Measurements from ENCODE around the gene KISS1R.
A peak's percentile ranks its signal among the peaks of the same experiment; 100 is the strongest.
"Not testable (repeated sequence)": the region's sequence is repeated elsewhere in the genome, so short reads cannot be mapped to it uniquely, and the experiment has no call there.

The KISS1R gene

GRCh38 chr19:881385-882071, 35.6 kb upstream of the KISS1R start:
- no peak for DNase-seq (ENCODE audit: low spot score)

GRCh38 chr19:882871-883497, 34.1 kb upstream of the KISS1R start:
- no peak for DNase-seq (ENCODE audit: low spot score)

- DNase-seq (ENCODE audit: low spot score), result no peak
Measured at GRCh38 chr19:883661-884211, 33.4 kb upstream of the KISS1R start.

GRCh38 chr19:884420-885211, 32.5 kb upstream of the KISS1R start:
- DNase-seq (ENCODE audit: low spot score), result no peak

- DNase-seq (ENCODE audit: low spot score), result no peak
Measured at GRCh38 chr19:885536-886224, 31.5 kb upstream of the KISS1R start.

- DNase-seq (ENCODE audit: low spot score), result peak; percentile 63
Measured at GRCh38 chr19:887072-887471, 30.1 kb upstream of the KISS1R start.

GRCh38 chr19:887599-887998, 29.5 kb upstream of the KISS1R start:
- no peak for DNase-seq (ENCODE audit: low spot score)

- no peak for DNase-seq (ENCODE audit: low spot score)
Measured at GRCh38 chr19:888581-889385, 28.4 kb upstream of the KISS1R start.

- no peak for DNase-seq (ENCODE audit: low spot score)
Measured at GRCh38 chr19:889662-890295, 27.4 kb upstream of the KISS1R start.

GRCh38 chr19:890831-891230, 26.3 kb upstream of the KISS1R start:
- no peak for DNase-seq (ENCODE audit: low spot score)

- DNase-seq (ENCODE audit: low spot score), result not testable (repeated sequence)
Measured at GRCh38 chr19:891421-892200, 25.5 kb upstream of the KISS1R start.

- no peak for DNase-seq (ENCODE audit: low spot score)
Measured at GRCh38 chr19:892243-892893, 24.8 kb upstream of the KISS1R start.

GRCh38 chr19:892894-893689, 24.0 kb upstream of the KISS1R start, which contains the start of the genes MED16 and RNU6-9:
MED16 (minus strand) TSS chr19:893187; CDS start chr19:891131, 2,056 bp downstream.
RNU6-9 (plus strand) TSS chr19:893484.
- DNase-seq (ENCODE audit: low spot score), result peak; percentile 98

- no peak for DNase-seq (ENCODE audit: low spot score)
Measured at GRCh38 chr19:896434-896833, 20.7 kb upstream of the KISS1R start.

- no peak for DNase-seq (ENCODE audit: low spot score)
Measured at GRCh38 chr19:896999-897398, 20.1 kb upstream of the KISS1R start.

GRCh38 chr19:897442-898039, 19.6 kb upstream of the KISS1R start:
- no peak for DNase-seq (ENCODE audit: low spot score)

GRCh38 chr19:898663-899062, 18.5 kb upstream of the KISS1R start:
- DNase-seq (ENCODE audit: low spot score), result no peak
